Activated B cell treated with CpG ODN at 0.5 μM for 24 hours (primary cell): Measurements from ENCODE around the gene BRSK1. TPM values are rescaled to one million over a fixed set of nuclear protein-coding genes. Genes with fewer than 3 reads are reported as not detected.

Experiments used
- ATAC-seq: fragments of 200-7000 bp; cut with Tn5 transposase; one replicate; pipeline ENCODE4 v1.10.0; 2021; ENCODE audit warnings: low read depth, mild to moderate bottlenecking, moderate library complexity
- CTCF ChIA-PET: fragments of 350-600 bp; sonication (Branson Sonifier 250); formaldehyde crosslinking; loops from one replicate; lab custom pipeline; 2021; ENCODE audit warnings: antibody characterized with exemption; lab: Charles Lee
- POLR2A ChIA-PET: fragments of 350-600 bp; sonication (Branson Sonifier 250); formaldehyde crosslinking; loops from one replicate; lab custom pipeline; 2021; ENCODE audit warnings: antibody characterized with exemption; lab: Charles Lee
- DNase-seq: peaks from one replicate; pipeline ENCODE4 v3.0.0; 2022
- H3K27ac Mint-ChIP-seq: one replicate; pipeline ENCODE4 v1.8.0; 2020; ENCODE audit warnings: mixed read lengths
- H3K27me3 Mint-ChIP-seq: one replicate; pipeline ENCODE4 v1.8.0; 2021; ENCODE audit warnings: mixed read lengths
- H3K36me3 Mint-ChIP-seq: one replicate; pipeline ENCODE4 v1.8.0; 2021; ENCODE audit warnings: low read depth, mixed read lengths
- H3K4me1 Mint-ChIP-seq: one replicate; pipeline ENCODE4 v1.8.0; 2021; ENCODE audit warnings: mixed read lengths
- H3K4me3 Mint-ChIP-seq: one replicate; pipeline ENCODE4 v1.8.0; 2020; ENCODE audit warnings: mild to moderate bottlenecking, mixed read lengths
- H3K9me3 Mint-ChIP-seq: one replicate; pipeline ENCODE4 v1.8.0; 2020; ENCODE audit warnings: mixed read lengths
- intact Hi-C: fragments of 100-400 bp; cut with micrococcal nuclease; formaldehyde crosslinking; loops from one replicate; pipeline ENCODE4 v1.15.1; 2024
- total RNA-seq: library from RNA; stranded (reverse); gene quantifications from 2 replicates; pipeline ENCODE4 v1.2.3, GENCODE V29; 2022
- TF ChIP-seq, protein P1 (sequence below): fragments of 200-600 bp; IDR thresholded peaks from one replicate; pipeline ENCODE4 v1.8.0; 2022; ENCODE audit warnings: antibody characterized with exemption, mild to moderate bottlenecking

Gene BRSK1
- total RNA-seq, 1 donor from 2014 or later = 2.7 TPM

DNA sequence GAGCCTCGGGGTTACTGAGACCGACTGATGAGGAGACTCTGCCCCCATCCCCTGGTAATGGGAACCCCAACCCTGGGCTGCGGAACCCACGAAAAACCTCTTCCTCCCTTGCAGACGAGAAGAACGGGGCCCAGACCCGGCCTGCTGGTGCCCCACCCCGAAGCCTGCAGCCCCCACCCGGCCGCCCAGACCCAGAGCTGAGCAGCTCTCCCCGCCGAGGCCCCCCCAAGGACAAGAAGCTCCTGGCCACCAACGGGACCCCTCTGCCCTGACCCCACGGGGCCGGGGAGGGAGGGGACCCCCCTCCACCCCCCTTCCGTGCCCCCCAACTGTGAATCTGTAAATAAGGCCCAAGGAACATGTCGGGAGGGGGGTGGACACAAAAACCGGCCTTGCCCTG is 28.0 kb downstream of the BRSK1 start:
- CTCF ChIA-PET = no interaction called here
- DNase-seq = no peak

GRCh38 chr19:55312621-55313512 is 29.1 kb downstream of the BRSK1 start:
- Mint-ChIP-seq H3K9me3 (no peaks in the 10 kb centered on the region), H3K4me1 (no peaks in the 10 kb centered on the region), H3K27me3 (no peaks in the 10 kb centered on the region), H3K36me3 (no peaks in the 10 kb centered on the region), H3K27ac (no peak overlapping the region), H3K4me3 (no peak overlapping the region)
- TF ChIP-seq, protein P1, sequence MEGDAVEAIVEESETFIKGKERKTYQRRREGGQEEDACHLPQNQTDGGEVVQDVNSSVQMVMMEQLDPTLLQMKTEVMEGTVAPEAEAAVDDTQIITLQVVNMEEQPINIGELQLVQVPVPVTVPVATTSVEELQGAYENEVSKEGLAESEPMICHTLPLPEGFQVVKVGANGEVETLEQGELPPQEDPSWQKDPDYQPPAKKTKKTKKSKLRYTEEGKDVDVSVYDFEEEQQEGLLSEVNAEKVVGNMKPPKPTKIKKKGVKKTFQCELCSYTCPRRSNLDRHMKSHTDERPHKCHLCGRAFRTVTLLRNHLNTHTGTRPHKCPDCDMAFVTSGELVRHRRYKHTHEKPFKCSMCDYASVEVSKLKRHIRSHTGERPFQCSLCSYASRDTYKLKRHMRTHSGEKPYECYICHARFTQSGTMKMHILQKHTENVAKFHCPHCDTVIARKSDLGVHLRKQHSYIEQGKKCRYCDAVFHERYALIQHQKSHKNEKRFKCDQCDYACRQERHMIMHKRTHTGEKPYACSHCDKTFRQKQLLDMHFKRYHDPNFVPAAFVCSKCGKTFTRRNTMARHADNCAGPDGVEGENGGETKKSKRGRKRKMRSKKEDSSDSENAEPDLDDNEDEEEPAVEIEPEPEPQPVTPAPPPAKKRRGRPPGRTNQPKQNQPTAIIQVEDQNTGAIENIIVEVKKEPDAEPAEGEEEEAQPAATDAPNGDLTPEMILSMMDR = no peak
- ChIA-PET CTCF (no interaction called here), POLR2A (interaction anchor here (0.6 kb wide), 1 partner anchor 95 kb away, joined by 4 read pairs; the partner anchor contains the start of gene UBE2S)
- intact Hi-C loops = no loop called here
- no peak for ATAC-seq
- no peak for DNase-seq

More for the DNA sequence above, 28.0 kb downstream of the BRSK1 start:
- TF ChIP-seq, protein P1 = no peak
- H3K9me3 Mint-ChIP-seq = no peaks in the 10 kb centered on the region
- H3K27ac Mint-ChIP-seq = no peak overlapping the region
- no peaks in the 10 kb centered on the region for H3K4me1 Mint-ChIP-seq
- no peaks in the 10 kb centered on the region for H3K27me3 Mint-ChIP-seq
- H3K36me3 Mint-ChIP-seq = no peaks in the 10 kb centered on the region
- no peak for ATAC-seq
- H3K4me3 Mint-ChIP-seq = no peak overlapping the region
- intact Hi-C loops = no loop called here
- POLR2A ChIA-PET = interaction anchor here (0.6 kb wide), 2 partner anchors 73 to 96 kb away, joined by 4 read pairs; partner anchors contain the start of gene UBE2S

DNA sequence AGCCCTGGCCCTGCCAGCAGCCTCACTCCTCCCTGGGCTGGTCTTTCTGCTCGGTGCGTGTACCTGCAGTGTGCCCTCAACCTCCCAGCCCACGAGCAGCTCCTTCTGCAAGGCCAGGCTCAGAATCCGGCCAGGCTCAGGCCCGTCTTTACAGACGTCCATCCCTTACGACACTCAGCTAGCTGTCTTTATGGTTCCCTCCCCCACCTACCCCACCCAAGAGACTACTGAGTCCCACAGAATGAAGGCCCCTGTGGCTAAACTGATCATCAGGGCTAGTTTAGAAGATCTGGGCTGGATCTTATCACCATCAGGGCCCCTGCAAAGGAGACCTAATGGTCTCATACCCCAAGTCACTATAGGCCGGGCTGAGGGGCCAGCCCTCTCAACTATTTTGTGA is 30.6 kb downstream of the BRSK1 start:
- Mint-ChIP-seq H3K9me3 (no peaks in the 10 kb centered on the region), H3K27ac (no peak overlapping the region), H3K4me1 (no peaks in the 10 kb centered on the region), H3K4me3 (no peak overlapping the region), H3K36me3 (no peaks in the 10 kb centered on the region), H3K27me3 (no peaks in the 10 kb centered on the region)
- ATAC-seq (no peak), DNase-seq (no peak)
- TF ChIP-seq, protein P1 = no peak
- ChIA-PET POLR2A (no interaction called here), CTCF (no interaction called here)
- intact Hi-C loops = no loop called here

DNA sequence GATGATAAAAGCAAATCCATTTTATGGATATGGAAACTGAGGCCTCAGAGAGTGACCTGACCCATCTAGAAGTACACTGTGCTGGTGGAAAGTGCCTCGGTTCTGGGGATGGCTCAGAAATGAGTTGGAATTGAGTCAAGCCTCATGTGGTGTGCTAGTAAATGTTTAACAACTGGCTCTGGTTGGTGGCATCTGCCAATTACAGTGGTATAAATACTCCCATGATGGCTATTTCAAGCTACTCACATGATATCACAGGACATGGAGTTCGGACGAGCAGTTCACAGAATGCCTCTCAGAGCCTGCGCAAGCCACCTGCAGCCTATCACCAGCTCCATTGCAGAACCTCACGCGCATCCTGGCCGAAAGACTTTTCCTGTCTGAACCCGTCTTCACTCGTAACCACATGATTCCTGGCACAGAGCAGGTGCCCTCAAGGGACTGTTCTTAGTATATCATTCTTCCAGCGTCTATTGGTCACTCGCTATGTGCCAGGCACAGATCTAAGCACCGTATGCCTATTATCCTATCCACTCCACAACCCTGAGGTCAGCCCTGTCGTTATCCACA is 32.2 kb downstream of the BRSK1 start:
- no peak for ATAC-seq
- H3K27me3 Mint-ChIP-seq = peaks cover 6% of the 10 kb centered on the region
- POLR2A ChIA-PET = interaction anchor here (0.7 kb wide), 1 partner anchor 37 kb away, joined by 3 read pairs; no protein-coding TSS in a partner anchor
- TF ChIP-seq, protein P1 = no peak
- H3K27ac Mint-ChIP-seq = no peak overlapping the region
- intact Hi-C loops = no loop called here
- H3K4me1 Mint-ChIP-seq = no peaks in the 10 kb centered on the region
- CTCF ChIA-PET = no interaction called here
- no peaks in the 10 kb centered on the region for H3K9me3 Mint-ChIP-seq
- DNase-seq = no peak
- no peak overlapping the region for H3K4me3 Mint-ChIP-seq
- H3K36me3 Mint-ChIP-seq = no peaks in the 10 kb centered on the region

- Mint-ChIP-seq H3K4me3 (no peak overlapping the region), H3K27me3 (peaks cover 12% of the 10 kb centered on the region), H3K36me3 (no peaks in the 10 kb centered on the region), H3K27ac (no peak overlapping the region), H3K9me3 (no peaks in the 10 kb centered on the region), H3K4me1 (no peaks in the 10 kb centered on the region)
- TF ChIP-seq, protein P1 = no peak
- ChIA-PET POLR2A (no interaction called here), CTCF (no interaction called here)
- ATAC-seq (no peak), DNase-seq (no peak)
- intact Hi-C loops = no loop called here
Measured at GRCh38 chr19:55316646-55317045, 32.8 kb downstream of the BRSK1 start.
